ENCODE data around the gene ABCC1.

Gene ABCC1

DNA sequence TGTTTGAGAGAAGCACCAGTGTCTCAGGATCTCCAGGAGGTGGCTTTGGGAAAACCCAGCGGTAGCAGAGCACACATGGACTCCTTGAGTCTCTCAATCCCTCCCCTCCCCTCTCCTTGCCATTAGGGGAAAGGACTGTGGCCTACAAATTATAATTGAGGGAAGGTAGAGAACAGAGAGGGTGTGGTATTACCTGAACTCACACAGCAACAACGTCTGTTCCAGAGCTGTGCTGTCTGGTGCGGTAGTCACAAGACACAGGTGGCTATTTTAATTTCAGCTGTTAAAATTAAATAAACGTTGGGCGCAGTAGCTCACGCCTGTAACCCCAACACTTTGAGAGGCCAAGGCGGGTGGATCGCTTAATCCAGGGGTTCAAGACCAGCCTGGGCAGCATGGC lies 163.7 kb downstream of the ABCC1 start:
- no peak for TF ChIP-seq CTCF (conservative IDR thresholded peaks at IDR 0.05; ENCODE audit: low read depth, low read length)
- no peaks in the 10 kb centered on the region for H3K79me2 ChIP-seq (ENCODE audit: insufficient read depth, low read depth)
- no peak overlapping the region for H2AFZ ChIP-seq (ENCODE audit: low read depth)
- H3K4me1 ChIP-seq (ENCODE audit: low read depth, poor library complexity, severe bottlenecking): no peaks in the 10 kb centered on the region
- no peak overlapping the region for H3K27ac ChIP-seq
- H3K4me2 ChIP-seq: no peak overlapping the region
- no peak overlapping the region for H3K9ac ChIP-seq
- no peaks in the 10 kb centered on the region for H3K27me3 ChIP-seq (ENCODE audit: insufficient read depth, low read depth)
- no peak overlapping the region for H3K4me3 ChIP-seq (IDR thresholded peaks at IDR 0.05; ENCODE audit: insufficient read depth, low read depth, low read length)
- no peaks in the 10 kb centered on the region for H4K20me1 ChIP-seq (ENCODE audit: insufficient read depth)
- peaks cover 39% of the 10 kb centered on the region; the same call in 1 of the 2 replicates for H3K36me3 ChIP-seq (ENCODE audit: insufficient read depth)

DNA sequence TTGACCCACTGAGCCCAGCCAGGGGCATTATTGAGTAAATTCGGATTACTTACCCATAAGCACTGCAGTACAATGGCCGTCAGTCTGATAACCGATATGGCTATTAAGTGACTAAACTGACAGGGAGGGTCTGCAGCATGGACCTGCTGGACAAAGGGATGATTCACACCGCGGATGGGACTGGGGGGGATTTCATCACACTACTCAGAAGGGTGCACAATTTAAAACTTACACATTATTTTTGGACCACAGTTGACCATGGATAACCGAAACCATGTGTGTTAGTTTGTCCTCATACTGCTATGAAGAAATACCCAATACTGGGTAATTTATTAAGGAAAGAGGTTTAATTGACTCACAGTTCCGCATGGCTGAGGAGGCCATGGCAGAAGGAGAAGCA lies 167.4 kb downstream of the ABCC1 start:
- H3K4me2 ChIP-seq: no peak overlapping the region
- no peaks in the 10 kb centered on the region for H3K79me2 ChIP-seq (ENCODE audit: insufficient read depth, low read depth)
- no peaks in the 10 kb centered on the region for H4K20me1 ChIP-seq (ENCODE audit: insufficient read depth)
- H3K4me1 ChIP-seq (ENCODE audit: low read depth, poor library complexity, severe bottlenecking): no peaks in the 10 kb centered on the region
- no peak for TF ChIP-seq CTCF (conservative IDR thresholded peaks at IDR 0.05; ENCODE audit: low read depth, low read length)
- peaks cover 38% of the 10 kb centered on the region; the same call in 1 of the 2 replicates for H3K36me3 ChIP-seq (ENCODE audit: insufficient read depth)
- H3K27me3 ChIP-seq (ENCODE audit: insufficient read depth, low read depth): no peaks in the 10 kb centered on the region
- H3K27ac ChIP-seq: no peak overlapping the region
- no peak overlapping the region for H3K4me3 ChIP-seq (IDR thresholded peaks at IDR 0.05; ENCODE audit: insufficient read depth, low read depth, low read length)
- H2AFZ ChIP-seq (ENCODE audit: low read depth): no peak overlapping the region
- H3K9ac ChIP-seq: no peak overlapping the region

GRCh38 chr16:16118337-16118736 lies 168.9 kb downstream of the ABCC1 start:
- Histone ChIP-seq H3K27me3 (ENCODE audit: insufficient read depth, low read depth) (no peaks in the 10 kb centered on the region), H2AFZ (ENCODE audit: low read depth) (no peak overlapping the region)

DNA sequence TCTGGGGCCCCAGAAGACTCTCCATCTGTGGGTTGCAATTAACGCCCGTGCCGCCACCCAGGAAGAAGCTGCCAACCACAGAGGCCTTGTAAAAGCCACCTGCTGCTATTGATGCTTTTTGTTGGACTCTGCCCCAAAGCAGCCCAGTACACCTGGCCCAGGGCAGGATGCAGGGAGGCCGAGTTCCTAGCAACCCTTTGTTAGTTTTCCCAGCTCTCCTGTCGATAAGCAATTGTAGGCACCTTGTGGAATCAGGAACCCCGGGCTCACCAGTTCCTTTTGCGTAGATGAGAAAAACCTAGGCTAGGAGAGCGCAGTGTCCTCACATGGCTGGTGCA lies 170.6 kb downstream of the ABCC1 start:
- Histone ChIP-seq H3K27ac (no peak overlapping the region), H3K27me3 (ENCODE audit: insufficient read depth, low read depth) (no peaks in the 10 kb centered on the region), H3K4me2 (no peak overlapping the region), H3K79me2 (ENCODE audit: insufficient read depth, low read depth) (no peaks in the 10 kb centered on the region), H3K4me1 (ENCODE audit: low read depth, poor library complexity, severe bottlenecking) (no peaks in the 10 kb centered on the region), H3K9ac (no peak overlapping the region), H3K36me3 (ENCODE audit: insufficient read depth) (peaks cover 31% of the 10 kb centered on the region; the same call in 1 of the 2 replicates), H4K20me1 (ENCODE audit: insufficient read depth) (no peaks in the 10 kb centered on the region), H3K4me3 (IDR thresholded peaks at IDR 0.05; ENCODE audit: insufficient read depth, low read depth, low read length) (no peak overlapping the region), H2AFZ (ENCODE audit: low read depth) (no peak overlapping the region)
- TF ChIP-seq CTCF (conservative IDR thresholded peaks at IDR 0.05; ENCODE audit: low read depth, low read length): no peak

More at GRCh38 chr16:16118337-16118736, 168.9 kb downstream of the ABCC1 start:
- H3K36me3 ChIP-seq (ENCODE audit: insufficient read depth): peaks cover 33% of the 10 kb centered on the region; the same call in 1 of the 2 replicates
- no peak overlapping the region for H3K9ac ChIP-seq
- H3K4me1 ChIP-seq (ENCODE audit: low read depth, poor library complexity, severe bottlenecking): no peaks in the 10 kb centered on the region
- H3K79me2 ChIP-seq (ENCODE audit: insufficient read depth, low read depth): no peaks in the 10 kb centered on the region
- no peak overlapping the region for H3K27ac ChIP-seq
- no peak overlapping the region for H3K4me2 ChIP-seq
- no peaks in the 10 kb centered on the region for H4K20me1 ChIP-seq (ENCODE audit: insufficient read depth)
- TF ChIP-seq CTCF (conservative IDR thresholded peaks at IDR 0.05; ENCODE audit: low read depth, low read length): no peak
- H3K4me3 ChIP-seq (IDR thresholded peaks at IDR 0.05; ENCODE audit: insufficient read depth, low read depth, low read length): no peak overlapping the region
